HCT116 (cell line): ENCODE measurements around the gene JPH3. TPM values are rescaled to one million over a fixed set of nuclear protein-coding genes. Genes with fewer than 3 reads are reported as not detected.

Experiments
- ATAC-seq: fragments of 200-7000 bp; cut with Tn5 transposase; 2 replicates; pipeline ENCODE4 v1.9.1; 2020; ENCODE audit warnings: mild to moderate bottlenecking, moderate library complexity
- BruUV-seq: library from RNA; stranded (reverse); fragments of 400-500 nt; replicated peaks from 2 replicates; lab custom pipeline; 2021; lab: Mats Ljungman, UMichigan
- CTCF ChIA-PET: fragments of 300-600 bp; sonication (Branson Sonifier 250); formaldehyde crosslinking; loops from one replicate; lab custom pipeline; 2021; ENCODE audit warnings: antibody characterized with exemption; lab: Charles Lee
- POLR2A ChIA-PET: fragments of 300-600, 350-600 bp; sonication (Branson Sonifier 250); formaldehyde crosslinking; loops from one replicate; lab custom pipeline; 2021; ENCODE audit warnings: antibody characterized with exemption; lab: Charles Lee
- RAD21 ChIA-PET, 2 experiments: fragments of 300-600 bp; sonication (Branson Sonifier 250); formaldehyde crosslinking; loops; one replicate each; lab custom pipeline; 2023; ENCODE audit warnings: low total read pairs in 2 of 2; ENCODE audit not compliant: uncharacterized antibody in 2 of 2, unreplicated experiment in 2 of 2, low non-redundant PET in 1 of 2; lab: Charles Lee
- DNase-seq: peaks from one replicate; pipeline ENCODE4 v3.0.0-alpha.2; 2010; ENCODE audit warnings: low read depth, low spot score
- H2AFZ ChIP-seq: fragments of 200-600 bp; shearing (Covaris generic), sonication (generic); 2 replicates; pipeline ENCODE4 v1.6.1; 2017; ENCODE audit warnings: low read depth, mixed run types, mixed read lengths, antibody characterized with exemption, low read length; ENCODE audit not compliant: poor library complexity, severe bottlenecking
- H3K27ac ChIP-seq: 2 replicates; pipeline ENCODE4 v1.5.1; 2012; ENCODE audit warnings: low read depth, low read length
- H3K27me3 ChIP-seq: fragments of 200-600 bp; sonication (generic); 2 replicates; pipeline ENCODE4 v1.6.1; 2016; ENCODE audit warnings: mixed run types, low read length, mixed read lengths; ENCODE audit not compliant: insufficient read depth
- H3K36me3 ChIP-seq, 2 experiments: fragments of 200-500 bp in 1 of 2; fragments of 200-600 bp in 1 of 2; sonication (Bioruptor generic) in 1 of 2; sonication (generic) in 1 of 2; 2 replicates each; pipeline versions ENCODE4 v1.5.1 to v1.6.1; 2014 to 2016; ENCODE audit warnings: low read length in 2 of 2, inconsistent platforms in 1 of 2, mixed read lengths in 1 of 2, mixed run types in 1 of 2; ENCODE audit not compliant: insufficient read depth in 2 of 2, control insufficient read depth in 1 of 2
- H3K4me1 ChIP-seq, 2 experiments: fragments of 200-600 bp in 1 of 2; sonication (generic) in 1 of 2; 2 replicates each; pipeline versions ENCODE4 v1.5.1 to v1.6.1; 2012 to 2017; ENCODE audit warnings: low read length in 2 of 2, inconsistent platforms in 1 of 2, mild to moderate bottlenecking in 1 of 2, mixed read lengths in 1 of 2, mixed run types in 1 of 2, moderate library complexity in 1 of 2; ENCODE audit not compliant: insufficient read depth in 2 of 2, control insufficient read depth in 1 of 2
- H3K4me2 ChIP-seq: fragments of 200-600 bp; sonication (generic); 2 replicates; pipeline ENCODE4 v1.6.1; 2017; ENCODE audit warnings: mixed run types, low read length, mixed read lengths
- H3K4me3 ChIP-seq, 2 experiments: fragments of 200-600 bp in 1 of 2; sonication (generic) in 1 of 2; replicated peaks in 1 of 2; 2 replicates each; pipeline ENCODE4 v1.5.1; 2011 to 2016; ENCODE audit warnings: low read length in 2 of 2, control low read depth in 1 of 2, low read depth in 1 of 2, mild to moderate bottlenecking in 1 of 2, mixed read lengths in 1 of 2, mixed run types in 1 of 2
- H3K79me2 ChIP-seq: fragments of 200-600 bp; sonication (generic); 2 replicates; pipeline ENCODE4 v1.6.1; 2017; ENCODE audit warnings: mild to moderate bottlenecking, mixed run types, low read length, moderate library complexity, mixed read lengths; ENCODE audit not compliant: insufficient read depth
- H3K9ac ChIP-seq: fragments of 200-600 bp; sonication (generic); 2 replicates; pipeline ENCODE4 v1.6.1; 2016; ENCODE audit warnings: low read length, mixed read lengths
- H3K9me2 ChIP-seq: fragments of 200-600 bp; sonication (generic), shearing (Covaris generic); 2 replicates; pipeline ENCODE4 v1.6.1; 2017; ENCODE audit warnings: mixed run types, mild to moderate bottlenecking, moderate library complexity; ENCODE audit not compliant: insufficient read depth
- H3K9me3 ChIP-seq, 2 experiments: fragments of 200-500 bp in 1 of 2; fragments of 200-600 bp in 1 of 2; sonication (Bioruptor generic) in 1 of 2; sonication (generic) in 1 of 2; 2 replicates each; pipeline ENCODE4 v1.6.1; 2014 to 2017; ENCODE audit warnings: low read length in 2 of 2, mixed read lengths in 2 of 2, inconsistent platforms in 1 of 2, low read depth in 1 of 2, mild to moderate bottlenecking in 1 of 2, mixed run types in 1 of 2, moderate library complexity in 1 of 2; ENCODE audit not compliant: control insufficient read depth in 1 of 2, insufficient read depth in 1 of 2
- H4K20me1 ChIP-seq: fragments of 200-600 bp; sonication (generic), shearing (Covaris generic); 2 replicates; pipeline ENCODE4 v1.6.1; 2017; ENCODE audit warnings: mixed run types, mild to moderate bottlenecking, moderate library complexity; ENCODE audit not compliant: insufficient read depth
- CEBPB ChIP-seq: IDR thresholded peaks from 2 replicates; pipeline ENCODE4 v1.6.1; 2012; ENCODE audit warnings: low read depth
- EGR1 ChIP-seq: IDR thresholded peaks from 2 replicates; pipeline ENCODE4 v1.6.1; 2012; ENCODE audit warnings: low read depth
- ELF1 ChIP-seq: IDR thresholded peaks from 2 replicates; pipeline ENCODE4 v1.6.1; 2012; ENCODE audit warnings: low read depth, borderline replicate concordance
- EZH2 ChIP-seq: fragments of 200-600 bp; sonication (generic); IDR thresholded peaks from 2 replicates; pipeline ENCODE4 v1.6.1; 2017; ENCODE audit warnings: antibody characterized with exemption, mixed run types
- EZH2phosphoT487 ChIP-seq: fragments of 200-600 bp; IDR thresholded peaks from 2 replicates; pipeline ENCODE4 v1.6.1; 2018; ENCODE audit warnings: antibody characterized with exemption, borderline replicate concordance
- FOSL1 ChIP-seq: IDR thresholded peaks from 2 replicates; pipeline ENCODE4 v1.6.1; 2012; ENCODE audit warnings: low read depth
- JUND ChIP-seq: IDR thresholded peaks from 2 replicates; pipeline ENCODE4 v1.6.1; 2012
- POLR2AphosphoS5 ChIP-seq: IDR thresholded peaks from 2 replicates; pipeline ENCODE4 v1.6.1; 2011; ENCODE audit warnings: mild to moderate bottlenecking, low read depth, low read length, moderate library complexity
- SIN3A ChIP-seq: IDR thresholded peaks from 2 replicates; pipeline ENCODE4 v1.6.1; 2012; ENCODE audit warnings: low read depth
- SP1 ChIP-seq: IDR thresholded peaks from 2 replicates; pipeline ENCODE4 v1.6.1; 2012; ENCODE audit warnings: low read depth
- SRF ChIP-seq: IDR thresholded peaks from 2 replicates; pipeline ENCODE4 v1.6.1; 2012; ENCODE audit warnings: low read depth
- TCF7L2 ChIP-seq: IDR thresholded peaks from 2 replicates; pipeline ENCODE4 v1.7.0; 2011; ENCODE audit warnings: borderline replicate concordance, inconsistent platforms; ENCODE audit not compliant: insufficient read depth, insufficient read length; ENCODE audit errors: extremely low read depth
- YY1 ChIP-seq: IDR thresholded peaks from 2 replicates; pipeline ENCODE4 v1.6.1; 2011; ENCODE audit warnings: low read length, low read depth, moderate library complexity, mild to moderate bottlenecking; ENCODE audit not compliant: insufficient replicate concordance; ENCODE audit errors: extremely low read depth
- ZNF274 ChIP-seq: fragments of 200-500 bp; sonication (Bioruptor generic); IDR thresholded peaks from 2 replicates; pipeline ENCODE4 v1.6.1; 2014; ENCODE audit warnings: mild to moderate bottlenecking, low read depth, low read length, inconsistent platforms
- intact Hi-C: fragments of 100-400 bp; cut with micrococcal nuclease; formaldehyde crosslinking; loops from 2 replicates; pipeline ENCODE4 v1.10.0; 2022
- total RNA-seq: library from RNA; stranded (reverse); gene quantifications from one replicate; pipeline ENCODE4 v1.2.1, GENCODE V29; 2021; ENCODE audit not compliant: unreplicated experiment
- TF ChIP-seq, protein P1 (sequence below): IDR thresholded peaks from 2 replicates; pipeline ENCODE4 v1.6.1; 2012
- TF ChIP-seq, protein P2 (sequence below): IDR thresholded peaks from 2 replicates; pipeline ENCODE4 v1.6.1; 2012; ENCODE audit warnings: low read depth

JPH3 gene
- total RNA-seq, 1 experiment from 2014 or later, result 0.10 TPM

DNA sequence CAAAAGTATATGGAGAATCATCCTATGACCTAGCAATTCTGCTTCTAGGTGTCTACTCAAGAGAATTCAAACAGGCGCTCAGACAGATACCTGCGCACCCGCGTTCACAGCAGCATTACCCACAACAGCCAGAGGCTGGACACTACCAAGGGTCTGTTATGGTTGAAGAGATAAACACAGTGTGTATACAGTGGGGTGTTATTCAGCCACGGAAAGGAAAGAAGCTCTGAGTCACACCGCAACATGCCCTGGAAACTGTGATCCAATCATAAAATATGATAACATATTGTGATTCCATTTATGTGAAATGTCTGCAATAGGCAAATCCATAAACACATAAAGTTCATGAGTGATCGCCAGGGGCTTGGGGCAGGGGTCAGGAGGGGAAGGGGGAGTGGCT lies 18.0 kb upstream of the JPH3 start:
- Histone ChIP-seq H3K9me2 (no peaks in the 10 kb centered on the region), H3K4me3 (no peak overlapping the region), H3K9ac (no peak overlapping the region), H3K27me3 (peaks cover 2% of the 10 kb centered on the region; the same call in 1 of the 2 replicates), H3K4me1 (peaks cover 12 to 22% of the 10 kb centered on the region in 2 experiments), H3K79me2 (no peaks in the 10 kb centered on the region), H3K9me3 (no peaks in the 10 kb centered on the region), H2AFZ (no peak overlapping the region), H4K20me1 (no peaks in the 10 kb centered on the region), H3K4me2 (no peak overlapping the region), H3K27ac (no peak overlapping the region), H3K36me3 (no peaks in the 10 kb centered on the region)
- POLR2A ChIA-PET, result no interaction called here
- CTCF ChIA-PET, result interaction anchor here (1.0 kb wide), 1 partner anchor 13 kb away, joined by 3 read pairs; no protein-coding TSS in a partner anchor
- intact Hi-C loops, result no loop called here
- no peak for ATAC-seq
- no TSS peak for BruUV-seq
- RAD21 ChIA-PET, result no interaction called here
- TF ChIP-seq ELF1, result no peak
- TF ChIP-seq ZNF274, result no peak
- no peak for TF ChIP-seq SIN3A
- no peak for TF ChIP-seq SRF
- TF ChIP-seq, protein P1, sequence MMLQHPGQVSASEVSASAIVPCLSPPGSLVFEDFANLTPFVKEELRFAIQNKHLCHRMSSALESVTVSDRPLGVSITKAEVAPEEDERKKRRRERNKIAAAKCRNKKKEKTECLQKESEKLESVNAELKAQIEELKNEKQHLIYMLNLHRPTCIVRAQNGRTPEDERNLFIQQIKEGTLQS, result no peak
- DNase-seq, result no peak

- Histone ChIP-seq H2AFZ (no peak overlapping the region), H3K27me3 (peaks cover 9% of the 10 kb centered on the region; the same call in 1 of the 2 replicates), H3K79me2 (no peaks in the 10 kb centered on the region), H3K9me2 (no peaks in the 10 kb centered on the region), H3K4me1 (peaks cover 12 to 22% of the 10 kb centered on the region in 2 experiments), H4K20me1 (no peaks in the 10 kb centered on the region), H3K9ac (no peak overlapping the region), H3K9me3 (no peaks in the 10 kb centered on the region), H3K36me3 (no peaks in the 10 kb centered on the region), H3K4me2 (no peak overlapping the region), H3K27ac (no peak overlapping the region), H3K4me3 (no peak overlapping the region)
- ChIA-PET RAD21 (no interaction called here), POLR2A (no interaction called here), CTCF (interaction anchor here (1.0 to 2.7 kb wide), 2 partner anchors 14 kb away, joined by 3 to 9 read pairs; no protein-coding TSS in a partner anchor)
- TF ChIP-seq FOSL1, result no peak
- TF ChIP-seq, protein P1, result no peak
- no peak for TF ChIP-seq EZH2phosphoT487
- TF ChIP-seq CEBPB, result no peak
- TF ChIP-seq, protein P2, sequence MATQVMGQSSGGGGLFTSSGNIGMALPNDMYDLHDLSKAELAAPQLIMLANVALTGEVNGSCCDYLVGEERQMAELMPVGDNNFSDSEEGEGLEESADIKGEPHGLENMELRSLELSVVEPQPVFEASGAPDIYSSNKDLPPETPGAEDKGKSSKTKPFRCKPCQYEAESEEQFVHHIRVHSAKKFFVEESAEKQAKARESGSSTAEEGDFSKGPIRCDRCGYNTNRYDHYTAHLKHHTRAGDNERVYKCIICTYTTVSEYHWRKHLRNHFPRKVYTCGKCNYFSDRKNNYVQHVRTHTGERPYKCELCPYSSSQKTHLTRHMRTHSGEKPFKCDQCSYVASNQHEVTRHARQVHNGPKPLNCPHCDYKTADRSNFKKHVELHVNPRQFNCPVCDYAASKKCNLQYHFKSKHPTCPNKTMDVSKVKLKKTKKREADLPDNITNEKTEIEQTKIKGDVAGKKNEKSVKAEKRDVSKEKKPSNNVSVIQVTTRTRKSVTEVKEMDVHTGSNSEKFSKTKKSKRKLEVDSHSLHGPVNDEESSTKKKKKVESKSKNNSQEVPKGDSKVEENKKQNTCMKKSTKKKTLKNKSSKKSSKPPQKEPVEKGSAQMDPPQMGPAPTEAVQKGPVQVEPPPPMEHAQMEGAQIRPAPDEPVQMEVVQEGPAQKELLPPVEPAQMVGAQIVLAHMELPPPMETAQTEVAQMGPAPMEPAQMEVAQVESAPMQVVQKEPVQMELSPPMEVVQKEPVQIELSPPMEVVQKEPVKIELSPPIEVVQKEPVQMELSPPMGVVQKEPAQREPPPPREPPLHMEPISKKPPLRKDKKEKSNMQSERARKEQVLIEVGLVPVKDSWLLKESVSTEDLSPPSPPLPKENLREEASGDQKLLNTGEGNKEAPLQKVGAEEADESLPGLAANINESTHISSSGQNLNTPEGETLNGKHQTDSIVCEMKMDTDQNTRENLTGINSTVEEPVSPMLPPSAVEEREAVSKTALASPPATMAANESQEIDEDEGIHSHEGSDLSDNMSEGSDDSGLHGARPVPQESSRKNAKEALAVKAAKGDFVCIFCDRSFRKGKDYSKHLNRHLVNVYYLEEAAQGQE, result no peak
- no peak for TF ChIP-seq POLR2AphosphoS5
- no peak for TF ChIP-seq JUND
- TF ChIP-seq EZH2, result no peak
- TF ChIP-seq TCF7L2, result no peak
- no peak for TF ChIP-seq ZNF274
- TF ChIP-seq SP1, result no peak
- TF ChIP-seq YY1, result no peak
- no peak for TF ChIP-seq EGR1
- ATAC-seq, result no peak
- intact Hi-C loops, result no loop called here
- no peak for DNase-seq
- no TSS peak for BruUV-seq
These were observed 17.3 kb upstream of the JPH3 start for GRCh38 chr16:87584975-87585374.
